ENCODE measurements around the gene TMUB2. TPM values are rescaled to one million over a fixed set of nuclear protein-coding genes. Genes with fewer than 3 reads are reported as not detected.
"Not testable (repeated sequence)": the region's sequence is repeated elsewhere in the genome, so short reads cannot be mapped to it uniquely, and the experiment has no call there.

Gene TMUB2
- total and polyA plus RNA-seq, 2 of the 13 experiments (the other 11 are each of a cell fraction or from before 2014, with no cell fraction given) = 26.9 to 50.8 TPM

DNA sequence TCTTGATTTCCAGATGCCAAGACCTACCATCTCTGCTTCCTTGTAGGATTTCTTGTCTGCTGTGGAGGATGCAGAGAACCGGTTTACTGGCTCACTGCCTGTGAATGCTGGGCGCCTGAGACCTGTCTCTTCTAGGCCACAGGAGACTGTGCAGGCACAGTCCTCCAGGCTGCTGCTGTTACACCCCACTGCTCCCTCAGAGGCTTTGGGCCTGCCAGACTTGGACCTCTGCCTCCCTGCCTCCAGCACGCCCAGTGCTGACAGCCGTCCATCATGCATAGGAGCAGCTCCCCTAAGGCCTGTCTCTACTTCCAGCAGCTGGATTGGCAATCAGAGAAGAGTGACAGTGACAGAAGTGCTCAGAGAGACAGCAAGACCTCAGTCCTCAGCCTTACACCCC is 39.0 kb upstream of the TMUB2 start:
- 98% methylated on average over 4 of the region's 4 CpGs for WGBS (ENCODE audit: low lambda C conversion rate)
- CTCF ChIA-PET (ENCODE audit: low intra/inter-chr PET ratio, low total read pairs) = no interaction called here
- Histone ChIP-seq H3K9ac (ENCODE audit: insufficient read depth, low read depth, low read length) (no peak overlapping the region), H2AFZ (ENCODE audit: low read length) (no peak overlapping the region), H3K27me3 (ENCODE audit: control insufficient read depth in 1 of 2, insufficient read depth in 2 of 2, low read length in 2 of 2) (no peaks in the 10 kb centered on the region), H3K4me3 (replicated peaks in 1 of 3; ENCODE audit: insufficient read depth in 1 of 3, low read depth in 2 of 3, low read length in 3 of 3) (no peak overlapping the region), H3K4me1 (ENCODE audit: insufficient read depth, low read length) (peaks cover 15% of the 10 kb centered on the region), H3K36me3 (replicated peaks in 1 of 2; ENCODE audit: control insufficient read depth in 1 of 2, insufficient read depth in 2 of 2, low read length in 2 of 2) (peaks cover 18 to 44% of the 10 kb centered on the region in 2 experiments), H3K9me3 (ENCODE audit: low read length) (no peaks in the 10 kb centered on the region), H4K20me1 (ENCODE audit: insufficient read depth, low read length) (no peaks in the 10 kb centered on the region), H3K79me2 (ENCODE audit: insufficient read depth, low read length) (peaks cover 10% of the 10 kb centered on the region), H3K4me2 (ENCODE audit: low read depth, low read length) (no peak overlapping the region), H3K27ac (ENCODE audit: extremely low read length, insufficient read depth, low read length) (no peak overlapping the region)
- POLR2A ChIA-PET = no interaction called here
- ATAC-seq = no peak
- no TSS peak for BruUV-seq (replicated peaks)
- no peak for FAIRE-seq
- intact Hi-C loops (cut with micrococcal nuclease; ENCODE audit: unreplicated experiment) (no loop called here), in situ Hi-C loops (cut with HindIII; ENCODE audit: extremely low pct_ligation_motif_present, low pct_unique_long_range_greater_than_20kb) (no loop called here)
- DNase-seq (ENCODE audit: low spot score) = no peak
- no peak for TF ChIP-seq ZNF546 (CRISPR knock-in tag; conservative IDR thresholded peaks at IDR 0.05)
- TF ChIP-seq, protein P1, sequence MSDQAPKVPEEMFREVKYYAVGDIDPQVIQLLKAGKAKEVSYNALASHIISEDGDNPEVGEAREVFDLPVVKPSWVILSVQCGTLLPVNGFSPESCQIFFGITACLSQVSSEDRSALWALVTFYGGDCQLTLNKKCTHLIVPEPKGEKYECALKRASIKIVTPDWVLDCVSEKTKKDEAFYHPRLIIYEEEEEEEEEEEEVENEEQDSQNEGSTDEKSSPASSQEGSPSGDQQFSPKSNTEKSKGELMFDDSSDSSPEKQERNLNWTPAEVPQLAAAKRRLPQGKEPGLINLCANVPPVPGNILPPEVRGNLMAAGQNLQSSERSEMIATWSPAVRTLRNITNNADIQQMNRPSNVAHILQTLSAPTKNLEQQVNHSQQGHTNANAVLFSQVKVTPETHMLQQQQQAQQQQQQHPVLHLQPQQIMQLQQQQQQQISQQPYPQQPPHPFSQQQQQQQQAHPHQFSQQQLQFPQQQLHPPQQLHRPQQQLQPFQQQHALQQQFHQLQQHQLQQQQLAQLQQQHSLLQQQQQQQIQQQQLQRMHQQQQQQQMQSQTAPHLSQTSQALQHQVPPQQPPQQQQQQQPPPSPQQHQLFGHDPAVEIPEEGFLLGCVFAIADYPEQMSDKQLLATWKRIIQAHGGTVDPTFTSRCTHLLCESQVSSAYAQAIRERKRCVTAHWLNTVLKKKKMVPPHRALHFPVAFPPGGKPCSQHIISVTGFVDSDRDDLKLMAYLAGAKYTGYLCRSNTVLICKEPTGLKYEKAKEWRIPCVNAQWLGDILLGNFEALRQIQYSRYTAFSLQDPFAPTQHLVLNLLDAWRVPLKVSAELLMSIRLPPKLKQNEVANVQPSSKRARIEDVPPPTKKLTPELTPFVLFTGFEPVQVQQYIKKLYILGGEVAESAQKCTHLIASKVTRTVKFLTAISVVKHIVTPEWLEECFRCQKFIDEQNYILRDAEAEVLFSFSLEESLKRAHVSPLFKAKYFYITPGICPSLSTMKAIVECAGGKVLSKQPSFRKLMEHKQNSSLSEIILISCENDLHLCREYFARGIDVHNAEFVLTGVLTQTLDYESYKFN (CRISPR knock-in tag; conservative IDR thresholded peaks at IDR 0.05) = no peak
- no peak for TF ChIP-seq SMAD3 (CRISPR knock-in tag; IDR thresholded peaks at IDR 0.05)

DNA sequence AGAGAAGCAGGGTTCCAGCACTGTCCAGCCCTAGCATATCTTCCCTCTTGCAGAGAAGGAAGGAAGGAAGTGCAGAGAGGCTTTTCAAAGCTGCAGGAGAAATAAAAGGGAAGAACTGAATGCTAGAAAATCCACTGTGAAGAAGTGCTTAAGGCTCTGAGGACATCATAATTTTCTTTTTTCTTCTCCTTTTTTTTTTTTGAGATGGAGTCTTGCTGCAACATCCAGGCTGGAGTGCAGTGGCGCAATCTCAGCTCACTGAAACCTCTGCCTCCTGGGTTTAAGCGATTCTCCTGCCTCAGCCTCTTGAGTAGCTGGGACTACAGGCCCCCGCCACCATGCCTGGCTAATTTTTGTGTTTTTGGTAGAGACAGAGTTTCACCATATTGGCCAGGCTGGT is 37.7 kb upstream of the TMUB2 start:
- BruUV-seq (replicated peaks); H4K20me1 ChIP-seq (ENCODE audit: insufficient read depth, low read length); DNase-seq (ENCODE audit: low spot score); H3K4me1 ChIP-seq (ENCODE audit: insufficient read depth, low read length); POLR2A ChIA-PET; H3K9ac ChIP-seq (ENCODE audit: insufficient read depth, low read depth, low read length); H2AFZ ChIP-seq (ENCODE audit: low read length); H3K9me3 ChIP-seq (ENCODE audit: low read length); in situ Hi-C loops (cut with HindIII; ENCODE audit: extremely low pct_ligation_motif_present, low pct_unique_long_range_greater_than_20kb); H3K4me2 ChIP-seq (ENCODE audit: low read depth, low read length); FAIRE-seq; H3K27me3 ChIP-seq (ENCODE audit: control insufficient read depth in 1 of 2, insufficient read depth in 2 of 2, low read length in 2 of 2); H3K27ac ChIP-seq (ENCODE audit: extremely low read length, insufficient read depth, low read length); intact Hi-C loops (cut with micrococcal nuclease; ENCODE audit: unreplicated experiment); H3K4me3 ChIP-seq (replicated peaks in 1 of 3; ENCODE audit: insufficient read depth in 1 of 3, low read depth in 2 of 3, low read length in 3 of 3); ATAC-seq; CTCF ChIA-PET (ENCODE audit: low intra/inter-chr PET ratio, low total read pairs): not testable (repeated sequence)
- WGBS (ENCODE audit: low lambda C conversion rate) = 93% methylated on average over 3 of the region's 3 CpGs
- H3K36me3 ChIP-seq (replicated peaks in 1 of 2; ENCODE audit: control insufficient read depth in 1 of 2, insufficient read depth in 2 of 2, low read length in 2 of 2) = peaks cover 20 to 50% of the 10 kb centered on the region in 2 experiments
- peaks cover 10% of the 10 kb centered on the region for H3K79me2 ChIP-seq (ENCODE audit: insufficient read depth, low read length)

All from HepG2 (cell line).